Type B pancreatic cell (in vitro differentiated cells): ENCODE data around the gene KLHL36. TPM values are rescaled to one million over a fixed set of nuclear protein-coding genes. Genes with fewer than 3 reads are reported as not detected.

Experiments used
- DNase-seq: peaks from one replicate; pipeline ENCODE4 v3.0.0; 2021; ENCODE audit warnings: mixed read lengths; ENCODE audit not compliant: unreplicated experiment; ENCODE audit errors: extremely low spot score
- H3K27ac Mint-ChIP-seq: 2 replicates; pipeline ENCODE4 v1.8.0; 2021; ENCODE audit warnings: mild to moderate bottlenecking, mixed read lengths
- H3K27me3 Mint-ChIP-seq: 2 replicates; pipeline ENCODE4 v1.8.0; 2021; ENCODE audit warnings: mixed read lengths
- H3K36me3 Mint-ChIP-seq: 2 replicates; pipeline ENCODE4 v1.8.0; 2021; ENCODE audit warnings: mixed read lengths
- H3K4me1 Mint-ChIP-seq: one replicate; pipeline ENCODE4 v1.8.0; 2021; ENCODE audit warnings: mixed read lengths; ENCODE audit not compliant: unreplicated experiment
- H3K4me3 Mint-ChIP-seq: 2 replicates; pipeline ENCODE4 v1.8.0; 2021; ENCODE audit warnings: mild to moderate bottlenecking, mixed read lengths
- H3K9me3 Mint-ChIP-seq: 2 replicates; pipeline ENCODE4 v1.8.0; 2021; ENCODE audit warnings: mixed read lengths
- total RNA-seq: library from RNA; stranded (reverse); gene quantifications from 2 replicates; pipeline ENCODE4 v1.2.1, GENCODE V29; 2021; ENCODE audit warnings: low replicate concordance
- TF ChIP-seq, protein P1 (sequence below): fragments of 200-600 bp; sonication (generic); conservative IDR thresholded peaks from 2 replicates; pipeline ENCODE4 v1.5.0; 2021; ENCODE audit warnings: antibody characterized with exemption, mild to moderate bottlenecking

KLHL36 gene
- total RNA-seq, 1 donor from 2014 or later, result 40.3 TPM

DNA sequence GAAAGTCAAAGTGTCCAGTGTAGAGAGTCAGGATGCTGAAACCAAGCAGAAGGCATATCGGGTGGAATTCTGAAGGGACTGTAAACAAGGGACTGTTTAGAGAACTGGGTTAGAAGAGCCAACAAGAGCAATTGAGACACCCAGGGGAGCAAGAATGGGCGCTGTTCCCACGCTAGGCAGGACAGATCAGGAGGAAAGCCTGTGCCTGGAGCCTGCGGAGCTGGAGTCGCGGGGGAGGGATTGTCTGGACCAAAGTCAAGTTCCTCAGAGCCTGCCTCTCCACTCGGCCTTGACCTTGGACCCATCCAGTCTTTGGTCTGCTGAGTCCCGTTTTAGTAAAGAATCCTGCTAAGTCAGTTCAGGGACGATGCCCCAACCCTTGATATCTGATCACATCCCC is 14.7 kb upstream of the KLHL36 start:
- Mint-ChIP-seq H3K27ac (no peak overlapping the region), H3K4me1 (peaks cover 11% of the 10 kb centered on the region), H3K9me3 (peaks cover 4% of the 10 kb centered on the region), H3K4me3 (no peak overlapping the region), H3K36me3 (no peaks in the 10 kb centered on the region), H3K27me3 (peaks cover 3% of the 10 kb centered on the region)
- DNase-seq, result no peak
- TF ChIP-seq, protein P1, sequence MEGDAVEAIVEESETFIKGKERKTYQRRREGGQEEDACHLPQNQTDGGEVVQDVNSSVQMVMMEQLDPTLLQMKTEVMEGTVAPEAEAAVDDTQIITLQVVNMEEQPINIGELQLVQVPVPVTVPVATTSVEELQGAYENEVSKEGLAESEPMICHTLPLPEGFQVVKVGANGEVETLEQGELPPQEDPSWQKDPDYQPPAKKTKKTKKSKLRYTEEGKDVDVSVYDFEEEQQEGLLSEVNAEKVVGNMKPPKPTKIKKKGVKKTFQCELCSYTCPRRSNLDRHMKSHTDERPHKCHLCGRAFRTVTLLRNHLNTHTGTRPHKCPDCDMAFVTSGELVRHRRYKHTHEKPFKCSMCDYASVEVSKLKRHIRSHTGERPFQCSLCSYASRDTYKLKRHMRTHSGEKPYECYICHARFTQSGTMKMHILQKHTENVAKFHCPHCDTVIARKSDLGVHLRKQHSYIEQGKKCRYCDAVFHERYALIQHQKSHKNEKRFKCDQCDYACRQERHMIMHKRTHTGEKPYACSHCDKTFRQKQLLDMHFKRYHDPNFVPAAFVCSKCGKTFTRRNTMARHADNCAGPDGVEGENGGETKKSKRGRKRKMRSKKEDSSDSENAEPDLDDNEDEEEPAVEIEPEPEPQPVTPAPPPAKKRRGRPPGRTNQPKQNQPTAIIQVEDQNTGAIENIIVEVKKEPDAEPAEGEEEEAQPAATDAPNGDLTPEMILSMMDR, result no peak

DNA sequence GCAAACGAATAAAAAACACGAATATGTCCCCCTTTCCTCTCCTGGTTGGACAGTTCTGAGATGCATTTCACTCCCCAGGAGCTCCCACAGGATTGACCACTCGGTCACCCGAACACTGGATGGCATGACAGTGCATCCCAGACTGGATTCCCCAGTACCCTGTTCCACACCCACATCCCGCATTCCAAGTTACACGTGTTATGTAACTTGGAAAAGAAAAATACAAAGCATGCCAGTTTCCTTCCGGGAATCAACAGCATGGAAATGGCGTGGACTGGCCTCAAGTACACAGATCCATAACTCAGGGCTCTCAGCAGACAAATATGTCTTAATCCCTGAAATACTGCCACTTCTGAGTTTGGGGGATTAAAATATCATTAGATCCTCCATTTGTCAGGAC is 12.6 kb upstream of the KLHL36 start:
- TF ChIP-seq, protein P1, result no peak
- Mint-ChIP-seq H3K4me1 (peaks cover 19% of the 10 kb centered on the region), H3K4me3 (no peak overlapping the region), H3K27me3 (peaks cover 3% of the 10 kb centered on the region), H3K36me3 (no peaks in the 10 kb centered on the region), H3K27ac (no peak overlapping the region), H3K9me3 (peaks cover 4% of the 10 kb centered on the region)
- no peak for DNase-seq

DNA sequence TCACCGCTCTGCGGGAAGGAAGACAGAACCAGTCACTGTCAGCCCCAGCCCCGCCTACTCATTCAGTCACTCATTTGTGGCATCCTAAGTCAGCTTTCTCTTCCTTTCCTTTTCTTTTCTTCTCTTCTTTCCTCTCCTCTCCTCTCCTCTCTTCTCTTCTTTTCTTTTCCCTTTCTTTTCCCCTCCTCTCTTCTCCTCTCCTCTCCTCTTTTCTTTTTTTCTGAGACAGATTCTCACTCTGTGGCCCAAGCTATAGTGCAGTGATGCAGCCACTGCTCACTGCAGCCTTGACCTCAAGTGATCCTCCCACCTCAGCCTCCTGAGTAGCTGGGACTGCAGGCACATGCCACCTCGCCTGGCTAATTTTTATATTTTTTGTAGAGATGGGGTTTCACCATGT is 10.6 kb upstream of the KLHL36 start:
- H3K4me1 Mint-ChIP-seq, result peaks cover 24% of the 10 kb centered on the region
- no peaks in the 10 kb centered on the region for H3K36me3 Mint-ChIP-seq
- DNase-seq, result no peak
- H3K27me3 Mint-ChIP-seq, result peaks cover 3% of the 10 kb centered on the region
- peaks cover 4% of the 10 kb centered on the region for H3K9me3 Mint-ChIP-seq
- H3K4me3 Mint-ChIP-seq, result no peak overlapping the region
- no peak overlapping the region for H3K27ac Mint-ChIP-seq
- TF ChIP-seq, protein P1, result no peak

DNA sequence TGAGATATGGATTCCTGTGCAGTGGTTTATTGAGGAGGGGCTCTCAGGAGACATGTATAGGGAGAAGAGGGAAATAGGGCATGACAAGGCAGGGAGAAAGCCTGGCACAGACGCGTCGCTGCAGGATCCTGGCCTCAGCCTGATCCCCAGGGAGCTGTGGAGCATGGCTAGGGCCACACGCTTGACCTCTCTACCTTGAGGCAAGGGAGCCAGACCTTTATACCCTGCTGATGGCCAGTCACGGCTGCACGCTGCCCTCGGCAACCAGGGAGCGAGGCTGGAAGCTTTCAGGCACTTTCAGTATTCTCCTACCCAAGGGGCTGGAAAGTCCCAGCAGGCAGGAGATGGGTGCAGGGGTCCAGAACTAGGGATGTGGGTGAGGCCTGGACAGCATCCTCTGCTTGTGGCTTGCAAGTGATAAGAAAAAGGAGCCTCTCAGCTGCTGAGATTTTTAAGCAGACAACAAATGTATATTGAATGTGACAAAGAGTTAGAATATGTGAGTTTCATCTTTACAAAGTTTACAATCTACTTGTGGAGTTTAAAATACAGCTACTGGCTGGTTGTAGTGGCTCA is 10.0 kb upstream of the KLHL36 start:
- no peak overlapping the region for H3K4me3 Mint-ChIP-seq
- H3K4me1 Mint-ChIP-seq, result peaks cover 27% of the 10 kb centered on the region
- H3K27ac Mint-ChIP-seq, result no peak overlapping the region
- peaks cover 3% of the 10 kb centered on the region for H3K27me3 Mint-ChIP-seq
- no peaks in the 10 kb centered on the region for H3K36me3 Mint-ChIP-seq
- peaks cover 4% of the 10 kb centered on the region for H3K9me3 Mint-ChIP-seq
- TF ChIP-seq, protein P1, result no peak
- DNase-seq, result no peak

DNA sequence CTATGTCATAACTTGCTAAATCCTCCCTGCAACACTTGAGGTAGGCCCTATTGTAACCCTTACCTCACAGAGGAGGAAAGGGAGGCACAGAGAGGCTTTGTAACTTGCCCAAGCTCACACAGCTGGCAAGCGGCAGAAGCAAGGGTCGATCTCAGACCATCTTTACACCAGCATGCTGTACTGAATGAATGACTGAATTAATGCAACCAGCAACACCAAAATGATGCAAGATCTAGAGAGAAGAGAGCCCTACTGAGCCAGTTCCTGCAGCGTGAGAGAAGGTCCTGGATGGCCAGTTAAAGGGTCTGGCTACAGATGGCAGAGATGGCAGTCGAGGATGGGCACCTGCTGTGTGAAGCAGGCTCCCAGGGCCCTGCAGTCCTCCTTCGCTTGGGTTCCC is 8.2 kb upstream of the KLHL36 start:
- TF ChIP-seq, protein P1, result no peak
- Mint-ChIP-seq H3K36me3 (no peaks in the 10 kb centered on the region), H3K4me1 (peaks cover 18% of the 10 kb centered on the region), H3K27ac (peak overlapping the region; percentile 37), H3K9me3 (peaks cover 4% of the 10 kb centered on the region), H3K4me3 (no peak overlapping the region), H3K27me3 (peaks cover 1% of the 10 kb centered on the region)
- no peak for DNase-seq
